Measurements from ENCODE around the gene FREM1. TPM values are rescaled to one million over a fixed set of nuclear protein-coding genes. Genes with fewer than 3 reads are reported as not detected.

Gene FREM1
- polyA plus RNA-seq, 1 donor from 2014 or later = 2.3 TPM

- TF ChIP-seq POLR2AphosphoS5 (IDR thresholded peaks at IDR 0.05) (no peak), TAF1 (IDR thresholded peaks at IDR 0.05; ENCODE audit: low read depth) (no peak), EZH2 (IDR thresholded peaks at IDR 0.05; ENCODE audit: borderline replicate concordance, insufficient read depth, low read length, poor library complexity, severe bottlenecking) (no peak), MXI1 (conservative IDR thresholded peaks at IDR 0.05; ENCODE audit: poor library complexity, severe bottlenecking) (no peak), RAD21 (conservative IDR thresholded peaks at IDR 0.05) (no peak), SMC3 (conservative IDR thresholded peaks at IDR 0.05; ENCODE audit: poor library complexity) (no peak), CTCF (IDR thresholded peaks at IDR 0.05; ENCODE audit: poor library complexity, severe bottlenecking) (no peak), EP300 (conservative IDR thresholded peaks at IDR 0.05; ENCODE audit: poor library complexity, severe bottlenecking) (no peak)
- TF ChIP-seq, protein P1, sequence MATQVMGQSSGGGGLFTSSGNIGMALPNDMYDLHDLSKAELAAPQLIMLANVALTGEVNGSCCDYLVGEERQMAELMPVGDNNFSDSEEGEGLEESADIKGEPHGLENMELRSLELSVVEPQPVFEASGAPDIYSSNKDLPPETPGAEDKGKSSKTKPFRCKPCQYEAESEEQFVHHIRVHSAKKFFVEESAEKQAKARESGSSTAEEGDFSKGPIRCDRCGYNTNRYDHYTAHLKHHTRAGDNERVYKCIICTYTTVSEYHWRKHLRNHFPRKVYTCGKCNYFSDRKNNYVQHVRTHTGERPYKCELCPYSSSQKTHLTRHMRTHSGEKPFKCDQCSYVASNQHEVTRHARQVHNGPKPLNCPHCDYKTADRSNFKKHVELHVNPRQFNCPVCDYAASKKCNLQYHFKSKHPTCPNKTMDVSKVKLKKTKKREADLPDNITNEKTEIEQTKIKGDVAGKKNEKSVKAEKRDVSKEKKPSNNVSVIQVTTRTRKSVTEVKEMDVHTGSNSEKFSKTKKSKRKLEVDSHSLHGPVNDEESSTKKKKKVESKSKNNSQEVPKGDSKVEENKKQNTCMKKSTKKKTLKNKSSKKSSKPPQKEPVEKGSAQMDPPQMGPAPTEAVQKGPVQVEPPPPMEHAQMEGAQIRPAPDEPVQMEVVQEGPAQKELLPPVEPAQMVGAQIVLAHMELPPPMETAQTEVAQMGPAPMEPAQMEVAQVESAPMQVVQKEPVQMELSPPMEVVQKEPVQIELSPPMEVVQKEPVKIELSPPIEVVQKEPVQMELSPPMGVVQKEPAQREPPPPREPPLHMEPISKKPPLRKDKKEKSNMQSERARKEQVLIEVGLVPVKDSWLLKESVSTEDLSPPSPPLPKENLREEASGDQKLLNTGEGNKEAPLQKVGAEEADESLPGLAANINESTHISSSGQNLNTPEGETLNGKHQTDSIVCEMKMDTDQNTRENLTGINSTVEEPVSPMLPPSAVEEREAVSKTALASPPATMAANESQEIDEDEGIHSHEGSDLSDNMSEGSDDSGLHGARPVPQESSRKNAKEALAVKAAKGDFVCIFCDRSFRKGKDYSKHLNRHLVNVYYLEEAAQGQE (IDR thresholded peaks at IDR 0.05; ENCODE audit: borderline replicate concordance) = no peak
- no peaks in the 10 kb centered on the region for H3K36me3 ChIP-seq (ENCODE audit: insufficient read depth, low read length)
- no peaks in the 10 kb centered on the region for H3K79me2 ChIP-seq (replicated peaks; ENCODE audit: insufficient read depth, low read length)
- H3K9me3 ChIP-seq (ENCODE audit: low read length) = no peaks in the 10 kb centered on the region
- H3K9me2 ChIP-seq (ENCODE audit: insufficient read depth, low read length) = no peaks in the 10 kb centered on the region
- no peaks in the 10 kb centered on the region for H4K20me1 ChIP-seq (ENCODE audit: insufficient read depth)
- no peak overlapping the region for H3K27ac ChIP-seq (ENCODE audit: low read length)
- no peaks in the 10 kb centered on the region for H3F3A ChIP-seq (ENCODE audit: insufficient read depth, low read length, poor library complexity, severe bottlenecking)
- no peak overlapping the region for H3K9ac ChIP-seq (ENCODE audit: low read length)
- no peak overlapping the region for H2AFZ ChIP-seq (ENCODE audit: low read depth, low read length)
- no peak overlapping the region for H3K4me2 ChIP-seq (ENCODE audit: low read length)
- H3K4me3 ChIP-seq (ENCODE audit: low read length) = no peak overlapping the region
- no peaks in the 10 kb centered on the region for H3K27me3 ChIP-seq (ENCODE audit: insufficient read depth, low read depth, low read length)
Measured at GRCh38 chr9:14793389-14793788, 116.8 kb downstream of the FREM1 start.

DNA sequence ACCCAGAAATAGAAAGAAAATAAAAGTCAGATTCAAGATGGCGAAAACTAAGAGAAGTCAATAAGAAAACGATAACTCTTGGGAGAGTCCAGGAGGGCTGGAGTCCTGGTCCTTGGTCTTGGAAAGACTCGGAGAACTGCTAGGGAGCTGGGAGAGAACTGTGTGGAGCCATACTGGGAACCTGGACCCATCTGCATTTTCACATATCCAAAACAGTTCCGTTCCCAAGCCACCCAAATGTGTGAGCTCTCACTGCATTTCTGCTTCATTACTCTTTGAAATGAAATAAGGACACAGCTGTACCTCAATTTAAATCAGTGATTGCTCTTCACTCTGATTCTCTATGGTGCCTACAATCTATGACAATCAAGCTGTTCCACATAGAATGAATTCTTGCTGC, 119.6 kb downstream of the FREM1 start:
- no peak overlapping the region for H3K4me2 ChIP-seq (ENCODE audit: low read length)
- H3K36me3 ChIP-seq (ENCODE audit: insufficient read depth, low read length) = no peaks in the 10 kb centered on the region
- H3K27ac ChIP-seq (ENCODE audit: low read length) = no peak overlapping the region
- no peaks in the 10 kb centered on the region for H3K79me2 ChIP-seq (replicated peaks; ENCODE audit: insufficient read depth, low read length)
- no peaks in the 10 kb centered on the region for H3K27me3 ChIP-seq (ENCODE audit: insufficient read depth, low read depth, low read length)
- H3K9me3 ChIP-seq (ENCODE audit: low read length) = no peaks in the 10 kb centered on the region
- no peaks in the 10 kb centered on the region for H4K20me1 ChIP-seq (ENCODE audit: insufficient read depth)
- no peak overlapping the region for H3K9ac ChIP-seq (ENCODE audit: low read length)
- H3K4me3 ChIP-seq (ENCODE audit: low read length) = no peak overlapping the region
- no peak overlapping the region for H2AFZ ChIP-seq (ENCODE audit: low read depth, low read length)
- H3F3A ChIP-seq (ENCODE audit: insufficient read depth, low read length, poor library complexity, severe bottlenecking) = no peaks in the 10 kb centered on the region
- no peaks in the 10 kb centered on the region for H3K9me2 ChIP-seq (ENCODE audit: insufficient read depth, low read length)
- TF ChIP-seq EZH2 (IDR thresholded peaks at IDR 0.05; ENCODE audit: borderline replicate concordance, insufficient read depth, low read length, poor library complexity, severe bottlenecking) = no peak
- TF ChIP-seq MXI1 (conservative IDR thresholded peaks at IDR 0.05; ENCODE audit: poor library complexity, severe bottlenecking) = no peak
- TF ChIP-seq POLR2AphosphoS5 (IDR thresholded peaks at IDR 0.05) = no peak
- no peak for TF ChIP-seq CTCF (IDR thresholded peaks at IDR 0.05; ENCODE audit: poor library complexity, severe bottlenecking)
- no peak for TF ChIP-seq TAF1 (IDR thresholded peaks at IDR 0.05; ENCODE audit: low read depth)
- no peak for TF ChIP-seq EP300 (conservative IDR thresholded peaks at IDR 0.05; ENCODE audit: poor library complexity, severe bottlenecking)
- TF ChIP-seq, protein P1 (IDR thresholded peaks at IDR 0.05; ENCODE audit: borderline replicate concordance) = no peak
- no peak for TF ChIP-seq SMC3 (conservative IDR thresholded peaks at IDR 0.05; ENCODE audit: poor library complexity)
- TF ChIP-seq RAD21 (conservative IDR thresholded peaks at IDR 0.05) = no peak

Data from neural cell (in vitro differentiated cells).